GM21576 (cell line): ENCODE measurements around the gene NNMT.

Experiments
- ATAC-seq: cut with Tn5 transposase; IDR thresholded peaks from one replicate; pipeline ENCODE4 v1.9.1; 2021; ENCODE audit warnings: mild to moderate bottlenecking, moderate library complexity; ENCODE audit not compliant: unreplicated experiment

The NNMT gene

DNA sequence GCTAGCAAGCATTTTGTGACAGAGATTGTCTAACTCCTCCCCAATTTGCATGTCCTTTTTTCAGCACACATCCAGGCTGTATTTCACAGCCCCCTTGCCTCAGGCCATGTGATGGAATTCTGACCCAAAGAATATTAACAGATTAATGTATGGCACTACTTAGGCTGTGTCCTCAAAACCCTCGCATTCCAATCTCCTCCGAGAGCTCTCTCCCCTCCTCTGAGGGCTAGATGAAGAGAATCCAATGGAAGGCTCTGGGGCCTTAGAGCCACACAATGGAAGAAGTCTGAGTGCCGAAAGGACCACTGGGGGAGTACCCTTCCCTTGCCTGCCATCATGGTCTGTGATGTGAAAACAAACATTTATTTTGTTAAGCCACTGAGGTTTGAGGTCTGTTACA, 13.7 kb upstream of the NNMT start:
- no peak for ATAC-seq

DNA sequence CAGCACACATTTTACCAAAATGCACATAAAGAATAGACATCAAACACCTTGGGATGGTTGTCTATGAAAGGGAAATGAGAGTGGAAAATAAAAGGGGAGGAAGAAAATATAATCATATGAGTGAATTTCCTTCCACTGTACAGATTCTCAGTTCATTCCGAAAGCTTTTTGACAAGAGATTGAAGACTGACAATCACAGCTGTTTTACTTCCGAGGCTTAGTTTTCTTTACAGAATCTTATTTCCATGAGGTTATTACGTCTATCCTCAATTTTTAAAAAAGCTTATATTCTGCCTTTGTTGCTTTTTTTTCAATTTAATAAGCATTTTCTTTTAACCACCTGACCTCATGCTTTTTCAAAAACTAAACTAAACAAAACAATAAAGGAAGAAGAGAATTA, 12.8 kb upstream of the NNMT start:
- ATAC-seq, result no peak

GRCh38 chr11:114284021-114284420, 12.2 kb upstream of the NNMT start:
- ATAC-seq, result no peak

- no peak for ATAC-seq
Measured at GRCh38 chr11:114284914-114285313, 11.3 kb upstream of the NNMT start.

DNA sequence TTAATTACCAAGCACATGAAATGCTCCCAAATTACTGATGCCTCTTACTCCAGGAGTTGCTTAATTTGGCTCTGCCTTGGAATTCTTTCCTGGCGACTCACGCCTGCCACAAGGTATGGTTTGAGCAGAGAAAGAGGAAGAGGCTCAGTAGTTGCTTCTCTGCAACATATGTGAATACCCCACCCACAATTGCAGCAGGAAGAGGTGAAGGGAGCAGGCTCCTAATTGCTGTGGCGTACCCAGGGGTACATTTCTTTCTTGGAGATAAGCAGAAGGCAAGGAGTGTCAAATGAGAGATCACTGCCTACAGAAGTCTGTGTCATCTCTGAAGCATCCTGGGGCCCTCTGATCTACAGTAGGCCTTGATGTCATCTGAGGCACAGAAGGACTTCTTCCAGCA, 10.6 kb upstream of the NNMT start:
- no peak for ATAC-seq

DNA sequence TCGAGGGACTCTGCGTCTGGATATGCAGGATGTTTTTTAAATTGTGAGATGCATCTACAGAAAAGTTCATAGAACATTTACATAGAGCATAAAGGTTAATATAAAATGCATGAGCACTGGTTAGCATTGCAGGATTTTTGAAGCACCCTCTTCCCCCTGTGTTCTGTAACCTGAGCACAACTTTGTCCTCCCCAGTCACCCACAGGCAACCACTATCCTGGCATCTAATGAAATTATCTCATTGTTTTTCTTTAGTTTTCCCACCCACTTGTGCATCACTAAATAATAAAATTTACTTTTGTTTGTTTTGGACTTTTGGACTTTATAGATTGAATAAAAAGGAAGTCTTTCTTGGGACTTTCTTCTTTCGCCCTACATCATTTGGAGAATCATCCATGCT, 10.0 kb upstream of the NNMT start:
- ATAC-seq, result no peak

DNA sequence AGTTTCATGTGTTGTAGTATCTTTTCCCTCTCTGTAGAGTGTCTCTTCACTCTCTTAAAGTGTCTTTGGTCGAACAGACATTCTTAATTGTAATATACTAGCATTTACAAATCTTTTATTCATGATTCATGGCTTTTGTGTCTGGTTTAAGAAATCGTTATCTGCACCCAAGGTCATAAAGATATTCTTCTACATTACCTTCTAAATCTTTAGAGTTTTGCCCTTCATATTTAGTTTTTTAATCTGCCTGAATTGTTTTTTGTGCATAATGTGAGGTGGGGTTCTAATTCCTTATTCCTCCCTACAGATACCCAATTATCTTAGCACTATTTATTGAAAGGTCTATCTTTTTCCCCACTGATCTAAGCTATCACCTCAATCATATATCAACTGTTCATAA, 9.0 kb upstream of the NNMT start:
- no peak for ATAC-seq

- no peak for ATAC-seq
Measured at GRCh38 chr11:114288136-114288535, 8.1 kb upstream of the NNMT start.

DNA sequence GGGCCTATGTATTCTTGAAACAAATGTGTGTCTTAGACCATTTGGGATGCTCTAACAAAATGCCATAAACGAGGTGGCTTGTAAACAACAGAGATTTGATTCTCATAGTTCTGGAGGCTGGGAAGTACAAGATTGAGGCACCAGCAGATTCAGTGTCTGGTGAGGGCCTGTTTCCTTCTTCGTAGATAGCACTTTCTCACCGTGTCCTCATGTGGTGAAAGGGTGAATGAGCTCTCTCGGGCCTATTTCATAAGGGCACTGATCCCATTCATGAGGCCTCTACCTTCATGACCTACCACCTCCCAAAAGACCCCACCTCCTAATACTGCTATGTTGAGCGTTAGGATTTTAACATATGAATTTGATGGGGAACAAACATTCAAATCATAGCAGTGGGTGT, 6.4 kb upstream of the NNMT start:
- no peak for ATAC-seq

DNA sequence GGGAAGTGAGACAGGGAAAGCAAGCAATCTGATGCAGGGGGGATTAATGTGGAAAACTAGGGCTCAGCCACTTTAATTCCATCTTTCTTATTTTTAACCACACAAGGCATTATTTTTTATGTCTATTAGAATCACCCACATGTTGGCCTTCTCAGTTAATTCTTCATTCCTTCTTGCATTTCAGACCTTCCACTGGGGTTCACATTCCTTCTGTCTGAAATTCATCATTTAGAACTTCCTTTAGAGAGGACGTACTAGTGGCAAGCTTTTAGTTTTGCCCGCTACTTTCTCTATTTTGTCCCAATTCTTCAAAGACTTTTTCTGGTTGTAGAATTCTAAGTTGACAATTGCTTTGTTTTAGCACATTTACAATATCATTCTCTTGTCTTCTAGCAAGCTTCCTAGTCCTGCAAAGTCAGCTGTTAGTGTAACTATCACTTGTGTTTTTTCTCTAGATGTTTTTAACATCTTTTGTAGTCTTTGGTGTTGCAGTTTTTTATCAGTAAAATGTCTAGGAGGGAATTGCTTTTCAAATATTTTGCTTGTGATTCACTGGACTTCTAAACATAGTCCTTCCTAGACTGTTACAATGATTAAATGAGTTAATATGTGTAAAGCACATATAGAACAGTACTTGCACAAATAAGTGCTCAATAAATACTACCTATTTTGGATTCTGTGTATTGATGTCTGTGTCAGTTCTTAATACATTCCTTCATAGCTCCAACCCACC, 5.5 kb upstream of the NNMT start:
- no peak for ATAC-seq

DNA sequence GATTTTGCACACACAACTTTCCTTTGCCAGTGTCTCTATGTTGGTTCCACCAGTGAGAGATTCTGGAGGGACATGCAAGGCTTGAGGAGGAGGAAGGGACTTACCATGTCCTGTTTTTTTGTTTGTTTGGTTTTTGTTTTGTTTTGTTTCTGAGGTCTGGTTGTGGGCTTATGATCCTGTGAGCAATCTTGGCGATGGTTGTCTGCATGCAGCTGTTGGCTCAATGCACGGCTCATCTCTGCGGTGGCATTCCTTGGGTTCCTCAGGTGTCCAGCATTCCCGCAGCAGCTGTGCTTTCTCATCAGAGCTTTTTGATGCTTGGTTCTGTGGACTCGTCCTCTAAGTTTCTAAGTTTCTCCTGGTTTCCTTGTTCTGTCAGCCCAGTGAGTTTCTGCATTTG, 4.8 kb upstream of the NNMT start:
- ATAC-seq, result no peak

DNA sequence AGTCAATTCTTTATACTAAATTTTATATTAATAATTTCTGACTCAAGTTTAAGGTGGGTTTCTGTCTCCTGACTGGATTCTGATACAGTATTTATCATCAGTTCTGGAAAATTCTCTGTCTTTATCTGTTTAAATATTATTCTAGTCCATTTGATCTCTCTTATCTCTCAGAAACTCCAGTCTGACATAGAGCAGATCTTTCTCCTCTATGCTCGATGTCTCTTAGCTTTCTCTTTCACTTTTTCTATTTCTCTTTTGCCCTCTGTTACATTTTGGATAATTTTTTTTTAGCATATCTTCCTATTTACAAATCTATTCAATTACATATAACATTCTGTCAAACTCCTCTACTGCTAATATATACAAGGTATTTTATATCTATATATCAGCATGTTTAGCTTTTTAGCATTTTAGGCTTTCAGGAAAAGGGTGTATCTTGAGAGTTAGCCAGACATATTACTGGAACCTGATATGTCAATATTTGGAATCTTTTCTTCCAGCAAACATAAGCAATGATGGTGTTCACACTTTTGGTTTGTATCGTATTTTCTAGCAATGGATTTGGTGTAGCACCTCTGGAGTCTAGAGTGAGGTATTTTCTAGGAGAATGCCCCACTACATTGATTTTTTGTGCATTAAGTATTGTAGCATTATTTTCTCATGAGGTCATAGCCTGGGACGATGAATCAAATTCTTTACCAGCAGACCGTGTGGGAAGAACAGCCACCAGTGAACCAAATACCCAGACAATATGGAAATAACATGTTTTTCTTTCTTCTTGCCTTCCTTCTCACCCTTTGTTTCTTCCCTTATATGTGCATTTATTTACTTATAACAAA, 4.1 kb upstream of the NNMT start:
- ATAC-seq, result no peak

DNA sequence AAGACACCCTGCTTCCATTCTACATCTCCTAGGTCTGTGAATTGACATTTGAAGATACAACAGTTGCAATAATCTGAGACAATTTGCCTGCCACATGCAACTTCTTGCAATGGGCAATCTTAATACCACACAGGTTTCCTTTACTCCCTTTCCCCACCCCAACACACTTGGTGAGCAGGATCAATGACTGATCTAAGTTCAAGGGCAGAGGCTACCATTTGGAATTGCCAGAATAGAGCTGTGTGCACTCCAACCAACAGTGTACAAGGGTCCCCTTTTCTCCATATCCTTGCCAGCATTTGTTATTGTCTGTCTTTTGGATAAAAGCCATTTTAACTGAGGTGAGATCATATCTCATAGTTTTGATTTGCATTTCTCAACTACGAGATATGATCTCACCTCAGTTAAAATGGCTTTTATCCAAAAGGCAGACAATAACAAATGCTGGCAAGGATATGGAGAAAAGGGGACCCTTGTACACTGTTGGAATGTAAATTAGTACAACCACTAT, 2.9 kb upstream of the NNMT start:
- no peak for ATAC-seq

DNA sequence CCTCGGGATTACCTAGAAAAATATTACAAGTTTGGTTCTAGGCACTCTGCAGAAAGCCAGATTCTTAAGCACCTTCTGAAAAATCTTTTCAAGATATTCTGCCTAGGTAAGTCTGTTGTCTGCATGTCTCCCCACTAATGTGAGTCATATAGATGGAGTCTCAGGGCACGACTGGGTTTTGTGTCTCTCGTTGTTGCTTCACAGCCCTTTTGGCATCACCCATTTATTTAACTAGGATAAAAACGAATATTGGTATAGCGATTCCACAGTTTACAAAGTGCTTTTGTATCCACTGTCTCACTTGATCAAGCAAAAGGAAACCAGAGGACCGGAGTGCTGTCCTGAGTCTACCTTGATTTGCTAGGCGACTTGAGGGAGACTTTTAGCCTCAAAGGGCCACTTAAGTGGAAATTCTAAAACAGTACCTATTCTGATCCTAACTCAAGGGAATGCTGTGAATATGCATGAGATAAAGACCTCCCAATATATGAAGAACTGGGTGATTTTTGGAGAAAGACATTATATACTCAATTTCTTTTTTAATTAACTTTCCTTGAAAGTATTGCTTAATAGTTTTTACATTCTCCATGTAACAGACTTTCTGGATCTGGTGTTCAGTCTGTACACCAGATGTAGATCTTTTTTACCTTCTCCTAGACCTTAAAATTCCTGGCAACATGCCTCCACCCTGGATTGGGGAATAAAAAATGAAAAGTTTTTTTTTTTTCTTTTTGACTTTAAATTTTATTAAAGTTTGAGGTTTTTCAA, 590 bp downstream of the NNMT start:
- no peak for ATAC-seq

DNA sequence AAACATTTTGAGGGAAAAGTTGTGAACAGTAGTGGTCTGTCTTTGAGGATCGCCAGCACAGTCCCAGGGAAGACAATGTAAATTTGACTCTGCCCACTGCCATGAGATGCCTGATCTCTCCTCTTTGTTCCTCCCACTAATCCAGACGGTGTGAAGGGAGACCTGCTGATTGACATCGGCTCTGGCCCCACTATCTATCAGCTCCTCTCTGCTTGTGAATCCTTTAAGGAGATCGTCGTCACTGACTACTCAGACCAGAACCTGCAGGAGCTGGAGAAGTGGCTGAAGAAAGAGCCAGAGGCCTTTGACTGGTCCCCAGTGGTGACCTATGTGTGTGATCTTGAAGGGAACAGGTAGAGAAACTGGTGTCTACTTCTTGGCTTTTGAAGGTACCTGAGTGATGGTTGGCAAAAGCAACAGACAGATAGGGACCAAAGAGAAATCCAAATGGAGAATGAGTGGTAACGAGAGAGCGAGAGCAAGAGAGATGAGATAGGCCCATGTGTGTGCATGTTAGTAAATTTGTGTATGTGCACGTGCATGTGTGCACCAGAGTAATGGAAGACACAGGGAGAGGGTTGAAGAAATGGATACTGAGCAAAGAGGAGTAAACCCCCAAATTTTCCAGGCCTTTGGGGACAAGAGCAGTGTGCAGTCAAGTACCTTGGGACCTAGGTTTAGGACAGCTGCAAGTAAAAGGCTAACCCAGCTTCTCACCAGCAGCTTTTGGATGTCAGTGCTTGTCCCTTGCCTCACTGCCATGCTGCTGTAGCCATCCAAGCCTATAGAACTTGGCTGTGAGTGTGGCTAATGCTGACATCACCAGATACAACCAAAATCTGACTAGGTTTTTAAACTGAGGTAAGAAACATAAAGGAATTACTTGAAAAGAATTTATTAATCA, 1.9 kb downstream of the NNMT start:
- ATAC-seq, result no peak

DNA sequence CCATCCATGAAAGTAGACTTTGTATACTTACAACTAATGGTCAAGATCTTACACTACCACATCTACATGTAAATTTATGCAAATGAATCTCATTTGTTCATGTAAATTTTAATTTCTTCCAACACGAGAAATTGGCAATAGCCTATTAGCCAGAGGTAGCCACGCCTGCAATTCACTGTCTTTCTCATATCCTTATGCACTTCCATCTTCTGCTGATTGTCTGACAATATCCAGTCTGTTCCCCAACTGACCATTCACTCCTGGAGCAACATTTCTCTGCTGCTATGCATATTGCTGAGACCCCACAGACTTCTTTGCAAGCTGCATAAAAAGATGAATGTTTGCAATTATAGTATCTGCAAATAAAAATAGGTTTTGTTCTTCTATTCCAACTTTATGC, 2.5 kb downstream of the NNMT start:
- no peak for ATAC-seq

DNA sequence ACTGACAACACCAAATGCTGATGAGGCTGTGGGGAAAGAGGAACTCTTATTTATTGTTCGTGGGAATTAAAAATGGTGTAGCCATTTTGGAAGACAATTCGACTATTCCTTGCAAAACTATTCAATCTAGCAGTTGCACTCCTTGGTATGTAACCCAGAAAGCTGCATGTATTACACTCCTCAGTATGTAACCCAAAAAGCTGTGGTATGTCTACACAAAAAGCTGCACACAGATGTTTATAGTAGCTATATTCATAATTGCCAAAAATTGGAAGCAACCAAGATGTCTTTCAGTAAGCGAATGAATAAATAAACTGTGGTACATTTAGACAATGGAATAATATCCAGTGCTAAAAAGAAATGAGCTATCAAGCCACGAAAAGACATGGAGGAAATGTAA, 4.9 kb downstream of the NNMT start:
- ATAC-seq, result no peak

DNA sequence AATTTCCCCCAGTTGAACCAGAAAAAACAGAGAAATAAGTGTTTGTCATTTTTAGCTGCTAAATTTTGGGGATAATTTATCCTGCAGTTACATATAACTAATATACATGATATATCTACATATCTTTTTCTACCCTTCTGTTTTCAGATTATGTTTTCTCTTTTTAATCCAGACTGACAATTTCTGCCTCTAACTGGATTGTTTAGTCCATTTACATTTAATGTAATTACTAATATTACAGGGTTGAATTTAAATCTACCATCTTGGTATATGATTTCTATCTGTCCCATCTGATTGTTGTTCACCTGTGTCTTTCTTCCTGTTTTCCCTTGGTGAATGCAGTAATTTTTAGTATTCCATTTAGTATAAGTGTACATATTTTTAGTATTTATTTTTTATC, 5.7 kb downstream of the NNMT start:
- no peak for ATAC-seq

- ATAC-seq, result no peak
Measured at GRCh38 chr11:114302663-114303062, 6.5 kb downstream of the NNMT start.

DNA sequence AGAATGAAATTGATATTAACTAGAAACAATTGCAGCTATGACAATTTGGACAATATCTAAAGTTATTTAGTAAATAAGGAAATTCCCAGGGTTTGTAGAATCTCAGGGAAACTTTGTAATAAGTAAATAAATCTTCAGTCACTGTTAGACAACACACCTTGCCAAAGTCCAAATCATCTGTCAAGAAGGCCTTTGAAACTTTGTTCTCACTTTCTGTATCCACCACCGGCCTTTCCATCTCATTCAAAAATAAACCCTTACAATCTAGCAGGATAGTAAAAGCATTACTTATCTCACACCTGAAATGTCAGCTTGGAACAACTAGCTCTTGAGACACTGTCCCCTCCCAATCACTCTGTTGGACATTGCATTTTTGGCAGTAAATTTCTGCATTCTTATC, 7.9 kb downstream of the NNMT start:
- no peak for ATAC-seq

- ATAC-seq, result no peak
Measured at GRCh38 chr11:114304969-114305368, 8.8 kb downstream of the NNMT start.
